ENCODE results near the gene MAP3K1.

Gene MAP3K1

DNA sequence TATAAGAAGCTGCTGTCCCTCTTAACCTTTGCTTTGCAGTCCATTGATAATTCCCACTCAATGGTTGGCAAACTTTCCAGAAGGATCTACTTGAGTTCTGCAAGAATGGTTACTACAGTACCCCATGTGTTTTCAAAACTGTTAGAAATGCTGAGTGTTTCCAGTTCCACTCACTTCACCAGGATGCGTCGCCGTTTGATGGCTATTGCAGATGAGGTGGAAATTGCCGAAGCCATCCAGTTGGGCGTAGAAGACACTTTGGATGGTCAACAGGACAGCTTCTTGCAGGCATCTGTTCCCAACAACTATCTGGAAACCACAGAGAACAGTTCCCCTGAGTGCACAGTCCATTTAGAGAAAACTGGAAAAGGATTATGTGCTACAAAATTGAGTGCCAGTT lies 66.2 kb downstream of the MAP3K1 start:
- Histone ChIP-seq H3K4me1 (peaks cover 0 to 9% (median 0%) of the 10 kb centered on the region in 10 experiments; a peak in 2 of 20 replicates), H3K27me3 (no peaks in the 10 kb centered on the region), H3K9me3 (replicated peaks in 1 of 11) (no peaks in the 10 kb centered on the region), H3K9ac (no peak overlapping the region), H3K36me3 (peaks cover 98 to 100% (median 100%) of the 10 kb centered on the region in 11 experiments), H3K27ac (no peak overlapping the region), H3K4me2 (no peak overlapping the region), H3K4me3 (no peak overlapping the region), H4K20me1 (peaks cover 0 to 100% (median 34%) of the 10 kb centered on the region in 11 experiments; a peak in 15 of 22 replicates)
- TF ChIP-seq Cebpa-rat (IDR thresholded peaks at IDR 0.05), result no peak

DNA sequence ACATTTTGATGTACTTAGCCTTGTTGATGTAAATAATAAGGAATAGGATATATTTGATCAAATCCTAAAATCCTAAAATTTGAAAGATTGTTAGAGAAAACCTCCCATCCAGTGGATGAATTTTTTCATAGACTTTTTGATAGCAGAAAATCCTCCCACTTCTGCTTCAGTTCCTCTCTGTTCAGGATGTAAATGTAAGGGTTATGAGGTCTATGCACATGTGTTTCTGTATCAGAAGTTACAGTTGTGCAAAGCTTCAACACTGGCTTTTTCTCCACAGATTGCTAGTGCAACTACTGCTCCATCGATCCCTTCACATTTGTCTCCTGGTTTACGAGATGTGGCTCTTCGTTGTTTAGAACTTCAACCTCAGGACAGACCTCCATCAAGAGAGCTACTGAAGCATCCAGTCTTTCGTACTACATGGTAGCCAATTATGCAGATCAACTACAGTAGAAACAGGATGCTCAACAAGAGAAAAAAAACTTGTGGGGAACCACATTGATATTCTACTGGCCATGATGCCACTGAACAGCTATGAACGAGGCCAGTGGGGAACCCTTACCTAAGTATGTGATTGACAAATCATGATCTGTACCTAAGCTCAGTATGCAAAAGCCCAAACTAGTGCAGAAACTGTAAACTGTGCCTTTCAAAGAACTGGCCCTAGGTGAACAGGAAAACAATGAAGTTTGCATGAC lies 78.1 kb downstream of the MAP3K1 start:
- no peak for TF ChIP-seq Cebpa-rat (IDR thresholded peaks at IDR 0.05)
- H3K4me3 ChIP-seq, result no peak overlapping the region
- peaks cover 0 to 87% (median 8%) of the 10 kb centered on the region in 11 experiments; a peak in 10 of 22 replicates for H4K20me1 ChIP-seq
- no peak overlapping the region for H3K9ac ChIP-seq
- H3K36me3 ChIP-seq, result peaks cover 73 to 91% (median 82%) of the 10 kb centered on the region in 11 experiments
- H3K4me2 ChIP-seq, result no peak overlapping the region
- peaks cover 0 to 5% (median 0%) of the 10 kb centered on the region in 10 experiments; a peak in 1 of 20 replicates for H3K4me1 ChIP-seq
- H3K27me3 ChIP-seq, result no peaks in the 10 kb centered on the region
- H3K9me3 ChIP-seq (replicated peaks in 1 of 11), result peaks cover 0 to 7% (median 0%) of the 10 kb centered on the region in 11 experiments; a peak in 2 of 22 replicates
- no peak overlapping the region for H3K27ac ChIP-seq

DNA sequence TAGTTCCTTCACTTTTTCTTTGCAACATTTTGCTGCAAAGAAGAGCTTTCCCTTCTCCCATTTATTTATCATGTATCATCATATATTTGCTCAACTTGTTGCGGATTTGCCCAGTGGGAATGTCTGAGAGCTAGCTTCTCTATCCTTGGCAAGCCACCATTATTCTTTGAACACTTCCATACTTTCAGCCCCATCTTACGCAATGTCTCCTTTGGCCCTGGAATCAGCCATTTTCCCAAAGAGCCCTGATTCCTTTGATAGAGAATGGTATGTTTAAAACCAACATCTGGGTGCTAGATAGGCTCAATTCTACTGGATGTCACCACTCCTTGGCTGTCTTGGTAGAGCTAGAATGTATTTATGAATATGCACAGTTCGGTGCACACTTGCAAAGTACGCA lies 81.4 kb downstream of the MAP3K1 start:
- H3K4me3 ChIP-seq, result no peak overlapping the region
- H3K4me1 ChIP-seq, result peaks cover 17 to 28% (median 19%) of the 10 kb centered on the region in 10 experiments
- no peak overlapping the region for H3K9ac ChIP-seq
- peaks cover 0 to 54% (median 6%) of the 10 kb centered on the region in 11 experiments; a peak in 9 of 22 replicates for H4K20me1 ChIP-seq
- H3K4me2 ChIP-seq, result no peak overlapping the region
- TF ChIP-seq Cebpa-rat (IDR thresholded peaks at IDR 0.05), result peak in 6 of 11 experiments; percentile 13 to 45 (median 34); a peak in 4 of 22 replicates
- no peaks in the 10 kb centered on the region for H3K27me3 ChIP-seq
- H3K27ac ChIP-seq, result no peak overlapping the region
- H3K36me3 ChIP-seq, result peaks cover 41 to 57% (median 51%) of the 10 kb centered on the region in 11 experiments
- no peaks in the 10 kb centered on the region for H3K9me3 ChIP-seq (replicated peaks in 1 of 11)

DNA sequence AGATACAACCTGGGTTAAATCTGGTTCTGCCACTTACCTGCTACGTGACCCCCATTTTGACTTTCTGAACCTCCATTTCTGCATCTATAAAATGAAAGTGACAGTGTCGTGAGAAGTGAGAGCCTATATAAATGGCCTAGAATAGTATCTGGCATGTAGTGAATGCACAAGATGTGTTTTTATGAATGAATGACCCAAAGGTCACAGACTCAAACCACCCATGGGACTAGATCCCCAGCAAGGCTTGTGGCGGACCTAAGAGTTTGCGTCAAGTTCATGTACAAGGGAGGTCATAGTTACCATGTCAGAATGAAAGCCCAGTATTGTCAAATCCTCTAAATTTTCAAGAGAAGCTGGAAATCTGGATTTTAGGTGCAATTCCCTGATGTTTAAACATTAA lies 82.9 kb downstream of the MAP3K1 start:
- Histone ChIP-seq H3K4me3 (no peak overlapping the region), H4K20me1 (peaks cover 0 to 40% (median 6%) of the 10 kb centered on the region in 11 experiments; a peak in 9 of 22 replicates), H3K27me3 (no peaks in the 10 kb centered on the region), H3K36me3 (peaks cover 34 to 43% (median 38%) of the 10 kb centered on the region in 11 experiments), H3K9me3 (replicated peaks in 1 of 11) (no peaks in the 10 kb centered on the region), H3K9ac (no peak overlapping the region), H3K27ac (no peak overlapping the region), H3K4me1 (peaks cover 17 to 28% (median 19%) of the 10 kb centered on the region in 10 experiments), H3K4me2 (no peak overlapping the region)
- no peak for TF ChIP-seq Cebpa-rat (IDR thresholded peaks at IDR 0.05)

DNA sequence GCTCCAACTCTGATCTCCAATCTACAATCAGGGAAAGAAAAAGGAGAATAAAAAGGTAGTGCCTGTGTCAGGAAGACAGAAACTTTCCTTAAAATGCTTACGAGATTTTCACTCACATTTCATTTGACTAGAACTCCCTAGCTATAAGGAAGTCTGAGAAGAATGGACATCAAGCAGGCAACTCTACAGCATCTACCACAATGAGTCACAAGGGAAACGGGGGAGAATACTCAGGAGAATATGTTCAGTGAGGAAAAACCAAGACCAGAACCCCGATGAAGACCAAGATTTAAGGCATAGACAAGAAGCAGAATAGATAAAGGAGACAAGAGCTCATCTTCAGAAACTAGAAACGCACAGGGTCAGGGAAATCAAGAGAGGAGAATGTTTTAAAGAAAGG lies 85.0 kb downstream of the MAP3K1 start:
- H3K27me3 ChIP-seq, result no peaks in the 10 kb centered on the region
- no peak for TF ChIP-seq Cebpa-rat (IDR thresholded peaks at IDR 0.05)
- peak overlapping the region; percentile 59 to 94 (median 76) for H3K4me2 ChIP-seq
- H3K36me3 ChIP-seq, result peaks cover 13 to 22% (median 17%) of the 10 kb centered on the region in 11 experiments; a peak in 21 of 22 replicates
- peak overlapping the region in 8 of 11 experiments; percentile 6 to 49 (median 30); a peak in 12 of 22 replicates for H3K27ac ChIP-seq
- H3K9ac ChIP-seq, result peak overlapping the region in 10 of 11 experiments; percentile 4 to 49 (median 33); a peak in 12 of 22 replicates
- H3K4me3 ChIP-seq, result peak overlapping the region in 5 of 10 experiments; percentile 8 to 53 (median 39); a peak in 6 of 20 replicates
- H3K9me3 ChIP-seq (replicated peaks in 1 of 11), result peaks cover 0 to 11% (median 0%) of the 10 kb centered on the region in 11 experiments; a peak in 5 of 22 replicates
- peaks cover 17 to 28% (median 19%) of the 10 kb centered on the region in 10 experiments for H3K4me1 ChIP-seq
- H4K20me1 ChIP-seq, result peaks cover 0 to 18% (median 0%) of the 10 kb centered on the region in 11 experiments; a peak in 5 of 22 replicates

DNA sequence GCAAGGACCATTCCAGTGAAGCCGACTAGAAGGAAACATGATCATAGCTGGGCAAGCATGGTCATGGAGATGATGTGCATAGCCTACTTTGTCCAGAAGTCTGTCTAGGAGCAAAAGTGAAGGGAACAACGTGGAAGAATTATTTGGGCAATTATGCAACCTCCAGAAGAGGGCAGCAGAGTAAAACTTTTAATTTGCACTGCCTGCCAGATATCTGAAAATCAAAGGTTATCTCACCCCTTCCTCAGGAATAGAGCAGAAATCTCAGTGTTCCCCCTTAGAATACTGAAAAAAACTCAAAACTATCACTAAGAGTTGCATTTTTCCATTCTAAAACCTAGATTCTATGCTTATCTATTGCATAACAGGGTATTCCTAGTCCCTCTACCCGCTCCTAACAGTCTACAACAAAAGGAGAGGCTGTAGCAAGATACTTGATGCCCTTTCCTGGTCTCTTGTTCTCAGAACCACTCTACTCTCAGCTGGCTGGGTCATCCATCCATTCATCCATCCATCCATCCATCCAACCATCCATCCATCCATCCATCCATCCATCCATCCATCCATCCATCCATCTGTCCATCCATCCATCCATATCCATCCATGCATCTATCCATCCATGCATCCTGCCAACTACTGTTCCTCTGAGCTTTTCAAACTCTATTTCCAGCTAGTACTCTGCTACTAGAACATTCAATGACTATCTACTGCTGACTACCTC lies 85.7 kb downstream of the MAP3K1 start:
- H3K4me2 ChIP-seq, result peak overlapping the region; percentile 59 to 94 (median 76)
- H4K20me1 ChIP-seq, result peaks cover 0 to 12% (median 0%) of the 10 kb centered on the region in 11 experiments; a peak in 5 of 22 replicates

DNA sequence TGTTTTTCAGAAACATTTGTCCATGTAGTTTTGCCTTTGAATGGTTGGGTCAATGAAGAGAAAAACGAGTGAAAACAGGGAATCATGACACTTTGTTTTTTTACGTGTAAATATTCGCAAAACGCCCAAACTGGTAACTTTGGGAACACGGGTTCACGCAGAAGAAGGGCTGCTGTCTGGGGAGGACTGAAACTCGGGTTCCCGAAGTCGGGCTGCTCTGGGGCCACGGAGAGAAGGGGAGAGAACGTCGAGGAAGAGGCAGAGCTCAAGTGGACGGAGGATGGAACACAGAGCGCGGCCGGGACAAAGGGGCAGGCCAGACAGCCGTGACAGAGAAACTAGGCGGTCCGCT lies 93.6 kb downstream of the MAP3K1 start:
- Histone ChIP-seq H3K4me2 (peak overlapping the region; percentile 86 to 98 (median 90)), H3K9ac (peak overlapping the region; percentile 83 to 96 (median 91)), H3K4me1 (peaks cover 10 to 27% (median 24%) of the 10 kb centered on the region in 10 experiments), H4K20me1 (no peaks in the 10 kb centered on the region), H3K27ac (peak overlapping the region; percentile 77 to 96 (median 91)), H3K9me3 (replicated peaks in 1 of 11) (peaks cover 0 to 14% (median 3%) of the 10 kb centered on the region in 11 experiments; a peak in 8 of 22 replicates), H3K4me3 (peak overlapping the region; percentile 58 to 78 (median 72)), H3K36me3 (peaks cover 0 to 13% (median 9%) of the 10 kb centered on the region in 11 experiments; a peak in 15 of 22 replicates), H3K27me3 (peaks cover 4 to 30% (median 24%) of the 10 kb centered on the region in 11 experiments; a peak in 17 of 22 replicates)
- no peak for TF ChIP-seq Cebpa-rat (IDR thresholded peaks at IDR 0.05)

More for the DNA sequence above, 85.7 kb downstream of the MAP3K1 start:
- H3K9ac ChIP-seq, result peak overlapping the region in 9 of 11 experiments; percentile 4 to 49 (median 36); a peak in 11 of 22 replicates
- TF ChIP-seq Cebpa-rat (IDR thresholded peaks at IDR 0.05), result no peak
- no peaks in the 10 kb centered on the region for H3K27me3 ChIP-seq
- H3K9me3 ChIP-seq (replicated peaks in 1 of 11), result peaks cover 0 to 11% (median 0%) of the 10 kb centered on the region in 11 experiments; a peak in 6 of 22 replicates
- H3K4me1 ChIP-seq, result peaks cover 17 to 28% (median 19%) of the 10 kb centered on the region in 10 experiments
- peak overlapping the region in 7 of 11 experiments; percentile 12 to 49 (median 32); a peak in 8 of 22 replicates for H3K27ac ChIP-seq
- H3K36me3 ChIP-seq, result peaks cover 10 to 15% (median 12%) of the 10 kb centered on the region in 11 experiments; a peak in 21 of 22 replicates
- H3K4me3 ChIP-seq, result peak overlapping the region in 5 of 10 experiments; percentile 8 to 53 (median 39); a peak in 6 of 20 replicates

Measured in BLaER1 treated with 17β-estradiol and CSF1 and Interleukin-3, amounts not matched to agents 10 nM and 100 nM (cell line).